Effector CD4-positive, alpha-beta T cell (primary cell): ENCODE data around the gene SIPA1.
"Not testable (repeated sequence)": the region's sequence is repeated elsewhere in the genome, so short reads cannot be mapped to it uniquely, and the experiment has no call there.

Source experiments
- DNase-seq: peaks from one replicate; pipeline ENCODE4 v3.0.0-alpha.2; 2020

Gene SIPA1

DNA sequence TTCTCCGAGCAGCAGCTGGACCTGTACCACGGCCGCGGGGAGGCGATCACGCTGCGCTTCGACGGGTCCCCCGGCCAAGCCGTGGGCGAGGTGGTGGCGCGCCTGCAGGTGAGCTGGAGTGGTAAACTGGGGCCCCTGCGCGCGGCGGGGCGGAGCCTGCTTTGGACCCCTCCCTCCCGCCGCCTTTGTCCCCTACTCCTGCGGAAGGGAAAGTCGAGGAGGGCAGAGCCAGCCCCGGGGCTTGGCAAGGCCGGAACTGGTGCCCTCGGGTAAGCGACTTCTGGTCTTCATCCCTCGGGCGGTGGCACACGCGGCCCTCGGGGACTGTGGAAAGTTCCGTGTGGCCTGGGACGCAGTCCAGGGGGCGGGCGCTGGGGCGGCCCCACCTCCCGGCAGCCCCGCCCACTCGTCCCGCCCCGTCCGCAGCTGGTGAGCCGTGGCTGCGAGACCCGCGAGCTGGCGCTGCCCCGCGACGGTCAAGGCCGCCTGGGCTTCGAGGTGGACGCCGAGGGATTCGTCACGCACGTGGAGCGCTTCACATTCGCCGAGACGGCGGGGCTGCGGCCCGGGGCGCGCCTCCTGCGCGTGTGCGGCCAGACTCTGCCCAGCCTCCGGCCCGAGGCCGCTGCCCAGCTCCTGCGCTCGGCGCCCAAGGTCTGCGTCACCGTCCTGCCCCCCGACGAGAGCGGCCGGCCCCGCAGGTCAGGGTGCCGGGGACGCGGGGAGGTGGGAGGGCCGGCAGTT lies 9.2 kb downstream of the SIPA1 start:
- no peak for DNase-seq

DNA sequence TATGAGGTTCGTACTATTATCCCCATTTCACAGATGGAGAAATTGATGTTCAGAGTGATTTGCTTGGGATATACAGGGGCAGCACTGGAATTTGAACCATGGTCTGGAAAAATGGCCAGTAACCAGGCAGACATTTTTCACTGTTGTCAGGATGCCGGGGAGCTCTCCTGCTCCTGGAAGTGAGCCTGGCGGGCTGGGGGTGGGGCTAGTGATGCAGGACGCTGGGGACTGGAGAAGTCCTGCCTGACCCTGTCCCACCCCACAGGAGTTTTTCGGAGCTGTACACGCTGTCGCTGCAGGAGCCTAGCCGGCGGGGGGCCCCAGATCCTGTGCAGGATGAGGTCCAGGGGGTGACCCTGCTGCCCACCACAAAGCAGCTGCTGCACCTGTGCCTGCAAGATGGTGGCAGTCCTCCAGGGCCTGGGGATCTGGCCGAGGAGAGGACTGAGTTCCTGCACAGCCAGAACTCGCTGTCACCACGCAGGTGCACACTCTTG lies 11.1 kb downstream of the SIPA1 start:
- no peak for DNase-seq

DNA sequence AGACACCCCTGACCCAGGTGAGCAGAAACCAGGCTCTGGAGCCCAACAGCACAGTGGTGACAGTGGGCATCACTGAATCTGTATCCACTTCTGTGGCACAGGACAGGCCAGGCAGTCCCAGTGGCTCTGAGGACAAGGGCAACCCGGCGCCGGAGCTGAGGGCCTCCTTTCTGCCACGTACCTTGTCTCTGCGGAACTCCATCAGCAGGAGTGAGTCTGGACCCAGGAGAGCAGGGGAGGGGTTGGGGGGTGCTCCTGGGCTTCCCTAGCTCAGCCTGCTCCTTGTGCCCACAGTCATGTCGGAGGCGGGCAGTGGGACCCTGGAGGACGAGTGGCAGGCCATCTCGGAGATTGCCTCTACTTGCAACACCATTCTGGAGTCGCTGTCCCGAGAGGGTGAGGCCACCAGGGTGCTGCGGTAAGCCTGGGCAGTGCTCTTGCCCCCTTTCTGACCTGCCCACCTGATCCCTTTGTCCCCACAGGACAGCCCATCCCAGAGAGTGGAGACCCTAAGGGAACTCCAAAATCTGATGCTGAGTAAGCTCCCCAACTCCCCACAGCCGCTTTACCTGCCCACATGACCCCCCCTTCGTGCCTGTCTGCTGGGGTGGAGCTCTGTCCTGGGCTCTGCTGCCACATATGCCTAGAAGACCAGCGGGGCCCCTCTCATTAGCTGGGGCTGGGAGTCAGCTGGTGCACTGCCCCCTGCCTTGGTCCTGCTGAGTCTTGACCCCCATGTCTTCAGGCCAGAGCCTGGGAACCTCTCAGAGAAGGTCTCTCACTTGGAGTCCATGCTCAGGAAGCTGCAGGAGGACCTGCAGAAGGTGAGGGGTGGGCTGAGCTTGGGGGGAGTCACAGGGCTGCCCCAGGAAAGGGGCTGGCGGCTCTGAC lies 12.0 kb downstream of the SIPA1 start:
- DNase-seq: no peak

DNA sequence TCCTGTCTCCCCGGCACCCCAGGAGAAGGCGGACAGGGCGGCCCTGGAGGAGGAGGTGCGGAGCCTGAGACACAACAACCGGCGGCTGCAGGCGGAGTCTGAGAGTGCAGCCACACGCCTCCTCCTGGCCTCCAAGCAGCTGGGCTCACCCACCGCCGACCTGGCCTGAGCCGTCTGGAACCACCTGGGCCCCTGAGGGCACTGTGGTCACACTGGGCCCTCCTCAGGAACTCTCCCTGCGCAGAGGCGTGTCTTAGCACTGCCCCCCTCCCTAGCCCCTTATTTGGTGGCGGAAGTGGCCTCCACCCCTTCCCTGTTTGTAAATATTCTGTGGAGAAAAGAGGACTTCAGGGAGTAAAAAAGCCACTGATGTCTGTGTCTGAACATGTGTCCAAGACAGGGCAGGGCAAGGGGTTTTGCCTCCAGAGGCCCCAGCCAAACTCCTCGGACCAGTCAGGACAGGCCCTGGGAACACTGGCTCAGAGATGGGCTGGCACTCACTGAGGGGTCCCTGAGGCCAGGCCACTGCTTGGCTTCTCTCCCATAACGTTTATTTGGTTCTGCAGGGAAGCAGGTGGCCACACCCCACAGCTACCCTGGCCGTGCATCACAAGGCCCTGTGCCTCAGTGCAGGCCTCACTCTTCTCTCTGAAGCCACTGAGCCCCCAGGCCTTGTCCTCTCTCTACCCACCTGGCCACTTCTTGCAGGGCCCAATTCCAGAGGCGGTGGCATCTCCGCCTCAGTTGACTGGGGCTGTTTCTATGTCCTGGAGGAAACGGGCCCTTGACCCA lies 12.8 kb downstream of the SIPA1 start:
- DNase-seq: no peak

DNA sequence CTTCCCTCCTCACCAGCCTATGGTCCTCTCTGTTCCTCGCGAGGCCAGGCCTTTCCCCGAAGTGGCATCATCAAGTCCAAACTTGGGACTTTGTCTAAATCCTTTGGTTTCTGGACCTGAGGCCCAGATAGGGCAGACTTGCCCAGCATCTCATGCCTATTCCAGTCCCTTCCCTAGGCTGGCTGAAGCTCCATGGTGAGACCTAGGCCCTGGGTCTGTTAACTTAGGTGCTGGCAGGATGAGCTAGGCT lies 13.4 kb downstream of the SIPA1 start:
- DNase-seq: no peak

DNA sequence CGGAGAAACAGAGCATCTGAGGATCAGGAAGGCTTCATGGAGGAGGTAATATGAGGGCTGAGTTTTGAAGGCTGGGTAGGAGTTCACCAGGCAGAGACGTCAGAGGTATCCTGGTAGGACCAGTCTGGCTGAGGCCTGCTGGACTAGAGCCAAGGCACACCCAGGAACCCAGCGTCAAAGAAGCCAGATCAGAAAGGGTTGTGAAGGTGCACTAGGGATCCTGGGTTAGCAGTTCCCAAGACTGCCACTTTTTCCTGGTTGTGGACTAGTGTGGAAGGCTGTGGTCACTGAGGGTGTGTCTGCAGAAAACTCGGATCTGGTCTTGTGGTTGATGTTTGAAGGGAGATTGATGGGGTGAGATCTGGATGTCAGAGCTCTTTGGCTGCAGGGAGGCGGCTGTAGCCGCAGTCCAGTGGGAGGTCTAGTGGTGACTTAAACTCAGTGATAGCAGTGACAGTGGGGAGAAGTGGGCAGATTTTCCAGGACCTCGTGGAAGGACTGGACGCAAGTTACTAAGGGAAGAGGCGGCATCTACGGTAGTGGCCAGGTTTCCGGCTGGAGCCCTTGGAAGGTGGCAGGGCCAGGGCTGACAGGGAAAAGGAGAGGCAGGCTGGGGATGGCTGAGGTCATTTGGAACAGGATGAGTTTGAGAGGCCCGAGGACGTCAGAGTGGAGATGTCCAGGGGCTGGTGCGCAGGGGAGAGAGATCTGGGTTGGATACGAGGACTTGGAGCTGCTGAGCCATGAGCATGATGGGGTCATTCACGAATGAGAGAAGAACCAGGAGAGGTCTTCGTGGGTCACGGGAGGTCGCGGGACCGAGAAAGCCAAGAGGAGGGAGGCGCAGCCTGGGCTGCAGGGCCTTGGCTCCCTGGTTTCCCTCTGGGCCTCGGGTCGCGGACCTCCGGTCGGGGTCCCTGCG lies 13.9 kb downstream of the SIPA1 start:
- no peak for DNase-seq

DNA sequence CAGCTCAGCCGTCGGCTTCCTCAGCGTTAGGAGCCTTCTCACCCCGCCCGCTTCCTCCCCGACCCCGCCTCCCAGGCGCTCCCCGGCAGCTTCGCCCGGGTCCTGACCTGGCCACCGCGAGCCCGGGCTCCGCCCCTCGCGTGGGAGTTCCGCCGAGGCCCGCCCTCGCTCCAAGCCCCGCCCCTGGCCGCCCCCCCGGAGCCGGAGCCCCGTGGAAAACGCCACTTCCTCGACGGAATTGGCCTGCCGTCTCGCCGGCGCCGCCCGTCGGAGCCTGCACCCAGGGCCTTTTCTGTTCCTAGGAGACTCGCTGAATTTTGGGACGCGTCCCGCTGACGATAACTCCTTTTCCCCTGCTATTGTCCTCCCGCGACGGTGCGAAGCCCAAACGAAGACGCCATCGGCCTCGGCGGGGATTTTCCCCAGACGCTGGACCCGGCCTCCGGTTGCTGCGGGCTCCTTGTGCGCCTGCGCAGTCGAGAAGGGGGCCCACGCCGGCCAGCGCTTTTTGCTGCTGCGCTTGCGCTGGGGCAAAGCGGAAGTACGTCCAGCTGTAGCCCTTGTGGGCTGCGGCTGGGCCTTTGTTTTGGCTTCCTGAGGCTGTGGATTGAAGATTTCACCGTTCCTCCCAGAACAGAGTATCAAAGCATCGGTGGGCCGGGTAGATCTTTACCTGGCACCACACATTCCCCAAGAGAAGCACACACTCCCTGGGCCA lies 14.8 kb downstream of the SIPA1 start:
- peak; percentile 90 for DNase-seq

DNA sequence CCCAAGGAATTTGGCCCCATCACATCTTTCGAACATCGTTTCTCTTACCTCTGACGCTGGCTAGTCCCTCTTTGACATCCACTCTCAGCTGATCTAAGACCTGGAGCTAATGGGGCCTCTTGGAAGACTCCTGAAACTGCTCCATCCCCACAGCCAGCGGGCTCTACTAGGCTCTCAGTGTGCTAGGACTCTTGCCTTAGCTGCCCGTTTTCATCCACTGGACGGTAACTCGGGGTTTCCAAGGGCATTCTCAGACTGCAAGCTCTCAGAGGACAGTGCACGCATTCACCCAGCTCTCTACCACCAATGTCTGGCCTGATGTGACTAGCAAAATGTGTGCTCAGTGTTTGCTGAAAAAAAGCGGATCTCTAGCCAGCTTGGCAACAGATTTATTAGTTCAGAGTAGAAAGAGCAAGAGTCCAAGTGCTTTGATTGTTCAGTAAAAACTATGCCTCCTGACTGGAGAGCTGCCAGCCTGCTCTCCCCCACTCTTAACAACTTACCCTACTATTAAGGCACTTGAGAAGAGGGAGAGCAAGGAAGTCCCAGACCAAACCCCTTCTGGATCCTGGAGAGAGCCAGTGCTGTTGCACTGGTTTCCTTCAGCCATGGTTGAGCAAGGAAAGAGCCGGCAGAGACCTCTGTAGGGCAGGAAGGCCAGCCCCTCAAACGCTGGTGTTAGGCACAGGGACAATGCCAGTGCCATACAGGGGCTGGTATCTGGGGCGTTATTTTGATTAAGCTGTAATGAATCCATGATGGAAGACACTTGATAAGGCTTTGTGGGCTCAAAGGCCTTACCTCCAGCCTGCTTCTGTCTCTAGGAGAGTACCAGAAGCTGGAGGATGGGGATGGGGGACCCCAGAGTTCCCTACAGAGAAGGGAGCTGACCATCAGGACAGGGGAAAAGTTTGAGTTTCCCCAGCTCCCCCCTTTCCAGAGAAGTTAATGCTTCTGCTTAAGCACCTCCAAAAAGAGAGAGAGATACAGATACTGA lies 15.6 kb downstream of the SIPA1 start:
- no peak for DNase-seq

DNA sequence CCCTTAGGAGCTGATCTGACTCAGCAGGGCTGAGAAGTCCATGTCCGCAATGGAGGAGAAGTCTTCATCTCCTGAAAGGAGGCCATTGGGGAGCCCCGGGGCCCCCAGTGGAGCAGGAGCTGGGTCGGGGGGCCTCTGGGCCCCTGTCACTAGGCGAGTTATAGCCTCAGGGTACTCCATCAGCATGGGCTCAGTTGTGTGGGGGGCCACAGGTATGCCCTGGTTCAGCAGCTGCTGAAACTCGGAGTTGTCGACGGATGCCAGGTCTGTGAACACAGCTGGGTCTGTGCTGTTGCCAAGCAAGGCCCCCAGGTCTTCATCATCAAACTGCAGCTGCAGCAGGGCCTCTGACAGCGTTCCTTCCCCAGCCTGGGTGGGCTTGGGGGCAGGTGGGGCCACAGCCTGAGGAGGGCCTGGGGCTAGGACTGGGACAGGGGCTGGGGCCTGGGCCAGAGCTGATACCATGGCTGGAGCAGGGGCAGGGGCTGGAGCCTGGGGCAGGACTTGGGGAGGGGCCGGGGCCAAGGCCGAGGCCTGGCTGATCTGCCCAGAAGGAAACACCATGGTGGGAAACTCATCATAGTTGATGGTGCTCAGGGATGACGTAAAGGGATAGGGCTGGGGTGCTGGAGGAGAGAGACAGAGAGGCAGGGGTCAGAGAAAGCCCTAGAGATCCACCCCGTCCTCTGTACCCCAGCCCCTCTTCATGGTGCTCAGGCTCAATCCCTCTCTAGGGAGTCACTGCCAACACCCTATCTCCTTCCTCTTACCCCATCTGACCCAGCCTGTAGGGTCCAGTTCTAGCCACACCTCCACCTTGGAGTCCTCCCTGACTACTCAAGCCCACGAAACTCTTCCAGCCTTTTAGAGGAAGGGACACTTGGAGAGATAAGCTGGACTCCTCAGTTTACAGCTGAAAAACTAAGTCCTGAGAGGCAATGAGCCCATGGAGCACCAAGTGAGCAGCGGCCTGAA lies 16.8 kb downstream of the SIPA1 start:
- no peak for DNase-seq

DNA sequence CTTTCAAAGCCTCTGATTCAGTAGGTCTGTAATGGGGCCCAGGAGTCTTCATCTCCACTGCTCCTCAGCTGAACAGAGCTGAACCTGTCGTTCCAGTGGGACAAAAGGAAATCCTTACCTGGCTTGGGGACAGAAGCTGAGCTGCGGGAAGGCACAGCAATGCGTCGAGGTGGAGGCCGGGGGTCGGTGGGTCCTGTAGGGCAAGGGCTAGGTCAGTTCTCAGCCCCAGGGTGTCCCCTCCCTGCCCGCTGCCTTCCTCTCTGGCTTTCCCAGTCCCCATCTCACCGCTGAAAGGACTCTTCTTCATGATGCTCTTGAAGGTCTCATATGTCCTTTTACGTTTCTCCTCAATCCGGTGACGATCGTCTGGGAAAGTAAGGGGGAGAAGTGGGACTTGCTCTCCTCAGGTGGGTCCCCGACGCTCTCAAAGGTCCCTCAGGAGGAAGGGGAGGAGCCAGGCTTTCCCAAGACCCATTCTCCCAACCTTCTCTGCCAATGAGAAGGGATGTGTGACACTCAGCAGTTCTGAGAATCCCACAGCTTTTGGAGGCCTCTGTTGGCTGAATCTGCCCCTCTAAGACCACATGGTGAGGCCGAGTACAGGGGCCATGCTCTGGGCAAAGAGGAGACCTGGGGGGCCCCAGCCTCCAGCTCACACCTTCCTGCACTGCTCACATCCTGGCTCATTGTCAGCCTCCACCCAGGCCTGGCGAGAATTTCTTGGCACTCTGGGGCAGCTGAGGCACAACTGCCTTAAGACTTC lies 17.9 kb downstream of the SIPA1 start:
- no peak for DNase-seq

DNA sequence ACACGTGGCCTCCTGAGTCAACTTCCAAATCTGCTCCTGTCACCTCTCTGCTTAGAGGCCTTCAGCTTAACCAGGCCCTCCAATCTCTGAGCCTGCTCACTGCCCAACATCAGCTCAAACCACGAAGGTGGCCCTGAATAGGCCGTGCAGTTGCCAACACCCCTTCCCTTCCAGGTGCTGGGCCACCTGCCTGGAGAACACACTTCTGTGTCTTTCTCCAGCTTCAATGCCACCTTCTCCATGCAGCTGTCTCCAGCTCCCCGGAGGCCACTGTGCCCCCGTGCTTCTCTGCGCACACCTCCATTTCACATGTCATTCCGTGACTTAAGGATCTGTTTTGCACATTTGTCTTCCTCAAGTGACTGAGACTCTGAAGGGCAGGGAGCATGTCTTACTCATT lies 19.5 kb downstream of the SIPA1 start:
- DNase-seq: no peak

DNA sequence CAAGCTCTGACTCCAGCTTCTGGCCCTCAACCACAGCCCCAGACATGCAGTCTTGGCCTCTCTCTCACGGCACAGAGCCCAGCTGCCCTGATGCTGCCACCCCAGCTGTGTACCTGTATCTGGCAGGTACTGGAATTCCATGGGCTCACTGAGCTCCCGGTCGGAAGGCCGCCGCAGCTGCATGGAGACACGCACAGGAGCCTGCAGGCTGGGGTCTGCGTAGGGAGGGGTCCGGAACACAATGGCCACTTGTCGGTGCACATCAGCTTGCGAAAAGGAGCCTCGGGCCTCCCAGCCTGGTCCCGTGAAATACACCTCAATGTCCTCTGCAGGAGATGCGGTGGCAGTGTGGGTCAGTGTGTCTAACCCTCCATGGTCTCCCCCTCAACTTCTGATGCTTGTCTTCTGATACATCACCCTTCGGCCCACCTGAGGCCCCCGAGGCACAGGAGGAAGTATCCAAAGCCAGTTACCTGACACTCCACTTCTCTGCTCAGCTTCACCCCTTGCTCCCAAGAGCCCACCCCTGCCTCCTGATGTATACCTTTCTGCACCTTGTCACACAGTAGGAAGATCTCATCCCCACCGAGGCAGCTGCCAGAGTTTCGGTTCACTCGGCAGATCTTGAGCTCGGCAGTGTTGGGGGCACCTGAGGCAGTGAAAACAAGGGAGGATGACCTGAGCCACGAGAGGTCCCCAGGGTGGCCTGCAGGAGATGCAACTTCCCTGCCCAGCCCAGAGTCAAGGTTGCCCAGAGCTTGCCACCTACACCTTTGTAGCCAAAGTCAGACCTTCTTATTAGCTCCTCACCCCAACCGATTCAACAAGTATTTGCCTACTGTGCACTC lies 20.5 kb downstream of the SIPA1 start:
- DNase-seq: no peak

DNA sequence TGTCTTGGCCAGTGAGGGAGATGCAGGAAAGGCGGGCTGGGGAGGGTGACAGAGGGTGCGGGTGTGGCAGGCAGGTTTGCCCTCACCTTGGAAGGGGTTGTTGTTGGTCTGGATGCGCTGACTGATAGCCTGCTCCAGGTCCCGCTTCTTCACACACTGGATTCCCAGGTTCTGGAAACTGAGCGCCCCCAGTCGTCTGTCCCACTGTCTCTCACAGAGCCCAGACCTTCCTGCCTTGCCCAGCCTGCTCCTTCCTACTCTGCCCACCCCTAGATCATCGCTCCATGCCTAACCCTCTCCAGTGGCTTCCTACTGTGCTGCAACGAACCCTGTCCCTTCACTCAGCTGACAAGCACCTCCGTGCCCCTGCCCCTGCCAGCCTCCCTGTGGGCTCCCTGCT lies 22.1 kb downstream of the SIPA1 start:
- no peak for DNase-seq

DNA sequence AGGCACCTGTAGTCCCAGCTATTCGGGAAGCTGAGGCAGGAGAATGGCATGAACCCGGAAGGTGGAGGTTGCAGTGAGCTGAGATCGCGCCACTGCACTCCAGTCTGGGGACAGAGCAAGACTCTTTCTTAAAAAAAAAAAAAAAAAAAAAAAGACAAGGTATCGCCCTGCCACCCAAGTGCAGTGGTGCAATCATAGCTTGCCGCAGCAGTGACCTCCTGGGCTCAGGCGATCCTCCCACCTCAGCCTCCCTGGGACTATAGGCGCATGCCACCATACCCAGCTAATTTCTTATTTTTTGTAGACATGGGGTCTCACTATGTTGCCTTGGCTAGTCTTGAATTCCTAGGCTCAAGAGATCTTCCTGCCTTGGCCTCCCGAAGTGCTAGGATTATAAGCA lies 23.0 kb downstream of the SIPA1 start:
- DNase-seq: not testable (repeated sequence)

DNA sequence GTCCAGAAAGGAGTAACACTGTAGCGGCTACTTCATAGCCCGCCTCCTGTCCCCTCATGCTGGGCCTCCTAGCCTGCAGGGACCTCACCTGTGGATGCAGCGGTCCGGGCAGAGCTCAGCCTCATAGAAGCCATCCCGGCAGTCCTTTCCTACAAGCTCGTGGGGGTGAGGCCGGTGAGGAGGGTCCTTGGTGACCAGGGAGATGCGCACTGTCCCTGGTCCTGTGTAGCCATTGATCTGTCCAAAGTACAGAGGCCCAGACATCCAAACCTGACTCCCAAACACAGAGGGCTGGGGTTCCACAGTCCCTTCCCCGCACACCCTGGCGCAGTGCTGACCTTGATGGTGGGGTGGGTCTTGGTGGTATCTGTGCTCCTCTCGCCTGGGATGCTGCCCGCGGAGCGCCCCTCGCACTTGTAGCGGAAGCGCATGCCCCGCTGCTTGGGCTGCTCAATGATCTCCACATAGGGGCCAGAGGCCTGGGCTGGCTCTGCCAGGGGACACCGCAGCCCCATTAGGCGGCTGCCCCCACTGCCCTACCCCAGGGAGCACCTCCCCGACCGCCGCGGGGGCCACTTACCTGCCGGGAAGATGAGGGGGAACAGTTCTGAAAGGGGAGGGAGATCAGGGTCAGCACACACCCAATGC lies 23.8 kb downstream of the SIPA1 start:
- no peak for DNase-seq

DNA sequence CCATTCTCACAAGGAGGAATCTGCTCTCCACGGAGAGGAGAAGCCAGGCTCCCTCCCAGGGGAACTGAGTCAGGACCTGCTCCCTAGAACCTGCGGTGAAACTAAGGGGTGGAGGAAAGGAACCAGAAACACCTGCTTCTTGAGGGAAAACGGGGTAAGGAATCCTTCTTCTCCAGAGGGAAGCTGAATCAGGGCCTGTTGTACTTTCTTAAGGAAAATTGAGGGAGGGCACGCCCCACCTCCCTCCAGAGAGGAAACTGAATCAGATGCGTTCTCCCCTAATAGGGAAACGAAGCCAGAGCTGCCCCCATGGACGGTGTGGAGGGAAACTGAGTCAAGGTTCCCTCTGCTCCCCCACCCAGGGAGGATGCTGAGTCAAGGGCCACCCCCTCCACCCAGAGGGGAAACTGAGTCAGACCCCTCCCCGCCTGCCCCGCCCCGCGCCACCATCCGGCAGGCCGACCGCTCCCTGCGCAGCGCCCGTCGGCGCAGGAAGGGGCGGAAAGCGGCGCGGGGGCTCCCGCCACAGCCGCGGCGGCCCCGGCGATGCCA lies 24.4 kb downstream of the SIPA1 start:
- DNase-seq: no peak
